Measurements from ENCODE around the gene KLHL20.
"Not testable (repeated sequence)": the region's sequence is repeated elsewhere in the genome, so short reads cannot be mapped to it uniquely, and the experiment has no call there.

KLHL20 gene

GRCh38 chr1:173714759-173715537, at the start of gene KLHL20:
TSS of gene KLHL20 (plus strand) at chr1:173714981. CDS start at chr1:173716044, 1,063 bp downstream.
- DNase-seq = peak; percentile 98
- in situ Hi-C loops (cut with MboI; ENCODE audit: low pct_unique_long_range_greater_than_20kb, low sequenced_read_pairs) = no loop called here

- in situ Hi-C loops (cut with MboI; ENCODE audit: low pct_unique_long_range_greater_than_20kb, low sequenced_read_pairs) = no loop called here
- no peak for DNase-seq
Observed at GRCh38 chr1:173666646-173667045, 48.1 kb upstream of the KLHL20 start.

- no peak for DNase-seq
- in situ Hi-C loops (cut with MboI; ENCODE audit: low pct_unique_long_range_greater_than_20kb, low sequenced_read_pairs) = no loop called here
Observed at GRCh38 chr1:173669491-173669941, 45.3 kb upstream of the KLHL20 start, which contains the start of gene ANKRD45. TSS of gene ANKRD45 (minus strand) at chr1:173669851. CDS start at chr1:173659418, 10,433 bp downstream.

GRCh38 chr1:173674496-173674895, 40.3 kb upstream of the KLHL20 start:
- in situ Hi-C loops (cut with MboI; ENCODE audit: low pct_unique_long_range_greater_than_20kb, low sequenced_read_pairs); DNase-seq: not testable (repeated sequence)

GRCh38 chr1:173680152-173680551, 34.6 kb upstream of the KLHL20 start:
- in situ Hi-C loops (cut with MboI; ENCODE audit: low pct_unique_long_range_greater_than_20kb, low sequenced_read_pairs); DNase-seq: not testable (repeated sequence)

GRCh38 chr1:173682184-173682583, 32.6 kb upstream of the KLHL20 start:
- DNase-seq = no peak
- in situ Hi-C loops (cut with MboI; ENCODE audit: low pct_unique_long_range_greater_than_20kb, low sequenced_read_pairs) = no loop called here

GRCh38 chr1:173683838-173684237, 30.9 kb upstream of the KLHL20 start:
- in situ Hi-C loops (cut with MboI; ENCODE audit: low pct_unique_long_range_greater_than_20kb, low sequenced_read_pairs); DNase-seq: not testable (repeated sequence)

GRCh38 chr1:173685121-173685520, 29.7 kb upstream of the KLHL20 start:
- in situ Hi-C loops (cut with MboI; ENCODE audit: low pct_unique_long_range_greater_than_20kb, low sequenced_read_pairs); DNase-seq: not testable (repeated sequence)

- in situ Hi-C loops (cut with MboI; ENCODE audit: low pct_unique_long_range_greater_than_20kb, low sequenced_read_pairs) = no loop called here
- DNase-seq = no peak
Observed at GRCh38 chr1:173688300-173688699, 26.5 kb upstream of the KLHL20 start.

GRCh38 chr1:173693238-173693637, 21.5 kb upstream of the KLHL20 start:
- no peak for DNase-seq
- in situ Hi-C loops (cut with MboI; ENCODE audit: low pct_unique_long_range_greater_than_20kb, low sequenced_read_pairs) = no loop called here

- in situ Hi-C loops (cut with MboI; ENCODE audit: low pct_unique_long_range_greater_than_20kb, low sequenced_read_pairs); DNase-seq: not testable (repeated sequence)
Observed at GRCh38 chr1:173701299-173701698, 13.5 kb upstream of the KLHL20 start.

GRCh38 chr1:173702736-173703135, 12.0 kb upstream of the KLHL20 start:
- in situ Hi-C loops (cut with MboI; ENCODE audit: low pct_unique_long_range_greater_than_20kb, low sequenced_read_pairs) = no loop called here
- DNase-seq = no peak

GRCh38 chr1:173705117-173705516, 9.7 kb upstream of the KLHL20 start:
- DNase-seq = no peak
- in situ Hi-C loops (cut with MboI; ENCODE audit: low pct_unique_long_range_greater_than_20kb, low sequenced_read_pairs) = no loop called here

- in situ Hi-C loops (cut with MboI; ENCODE audit: low pct_unique_long_range_greater_than_20kb, low sequenced_read_pairs) = no loop called here
Observed at GRCh38 chr1:173708787-173709186, 6.0 kb upstream of the KLHL20 start.

GRCh38 chr1:173714441-173714758, 381 bp upstream of the KLHL20 start:
- in situ Hi-C loops (cut with MboI; ENCODE audit: low pct_unique_long_range_greater_than_20kb, low sequenced_read_pairs) = no loop called here
- DNase-seq = no peak

More at GRCh38 chr1:173708787-173709186, 6.0 kb upstream of the KLHL20 start:
- no peak for DNase-seq

- DNase-seq = no peak
Observed at GRCh38 chr1:173715538-173715844, 710 bp downstream of the KLHL20 start.

GRCh38 chr1:173717238-173717637, 2.5 kb downstream of the KLHL20 start:
- DNase-seq = no peak
- in situ Hi-C loops (cut with MboI; ENCODE audit: low pct_unique_long_range_greater_than_20kb, low sequenced_read_pairs) = no loop called here

More at GRCh38 chr1:173715538-173715844, 710 bp downstream of the KLHL20 start:
- in situ Hi-C loops (cut with MboI; ENCODE audit: low pct_unique_long_range_greater_than_20kb, low sequenced_read_pairs) = no loop called here

GRCh38 chr1:173731331-173731730, 16.6 kb downstream of the KLHL20 start:
- DNase-seq; in situ Hi-C loops (cut with MboI; ENCODE audit: low pct_unique_long_range_greater_than_20kb, low sequenced_read_pairs): not testable (repeated sequence)

GRCh38 chr1:173733912-173734311, 19.1 kb downstream of the KLHL20 start:
- in situ Hi-C loops (cut with MboI; ENCODE audit: low pct_unique_long_range_greater_than_20kb, low sequenced_read_pairs) = no loop called here
- no peak for DNase-seq

GRCh38 chr1:173736104-173736503, 21.3 kb downstream of the KLHL20 start:
- in situ Hi-C loops (cut with MboI; ENCODE audit: low pct_unique_long_range_greater_than_20kb, low sequenced_read_pairs); DNase-seq: not testable (repeated sequence)
